HK-2 (cell line): ENCODE measurements around the gene SLC25A38.

Experiments
- DNase-seq: peaks from one replicate; pipeline ENCODE4 v3.0.0-alpha.2; 2018; ENCODE audit not compliant: unreplicated experiment

Gene SLC25A38

GRCh38 chr3:39433642-39434041 is 50.5 kb downstream of the SLC25A38 start:
- no peak for DNase-seq

GRCh38 chr3:39434574-39434973 is 51.4 kb downstream of the SLC25A38 start:
- DNase-seq, result no peak

- no peak for DNase-seq
Observed at GRCh38 chr3:39435006-39435748, 52.0 kb downstream of the SLC25A38 start.

- DNase-seq, result no peak
Observed at GRCh38 chr3:39438880-39439279, 55.7 kb downstream of the SLC25A38 start.

- DNase-seq, result no peak
Observed at GRCh38 chr3:39440316-39440715, 57.1 kb downstream of the SLC25A38 start.

- no peak for DNase-seq
Observed at GRCh38 chr3:39443530-39443929, 60.4 kb downstream of the SLC25A38 start.

GRCh38 chr3:39445927-39446326 is 62.8 kb downstream of the SLC25A38 start:
- no peak for DNase-seq

GRCh38 chr3:39446444-39446843 is 63.3 kb downstream of the SLC25A38 start:
- DNase-seq, result no peak
